ENCODE results near the gene SNUPN.

DNA sequence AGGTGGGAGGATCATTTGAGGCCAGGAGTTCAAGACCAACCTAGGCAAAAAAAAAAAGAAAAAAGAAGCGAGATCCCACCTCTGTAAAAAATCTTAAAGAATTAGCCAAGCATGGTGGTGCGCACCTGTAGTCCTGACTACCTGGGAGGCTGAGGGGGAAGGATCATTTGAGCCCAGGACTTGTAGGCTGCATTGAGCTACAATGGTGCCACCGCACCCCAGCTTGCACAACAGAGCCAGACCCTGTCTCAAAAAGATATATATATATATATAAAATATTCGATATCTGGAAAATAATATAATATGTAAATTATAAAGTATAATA, 15.6 kb upstream of the SNUPN start:
- no peak for TF ChIP-seq POLR2AphosphoS5 (IDR thresholded peaks at IDR 0.05; ENCODE audit: low read depth, low read length)
- TF ChIP-seq TAF1 (IDR thresholded peaks at IDR 0.05; ENCODE audit: borderline replicate concordance, low read depth, low read length): no peak
- no peak for TF ChIP-seq POLR2A (IDR thresholded peaks at IDR 0.05; ENCODE audit: low read depth, low read length)
